ENCODE data around the gene PDE4A.

DNA sequence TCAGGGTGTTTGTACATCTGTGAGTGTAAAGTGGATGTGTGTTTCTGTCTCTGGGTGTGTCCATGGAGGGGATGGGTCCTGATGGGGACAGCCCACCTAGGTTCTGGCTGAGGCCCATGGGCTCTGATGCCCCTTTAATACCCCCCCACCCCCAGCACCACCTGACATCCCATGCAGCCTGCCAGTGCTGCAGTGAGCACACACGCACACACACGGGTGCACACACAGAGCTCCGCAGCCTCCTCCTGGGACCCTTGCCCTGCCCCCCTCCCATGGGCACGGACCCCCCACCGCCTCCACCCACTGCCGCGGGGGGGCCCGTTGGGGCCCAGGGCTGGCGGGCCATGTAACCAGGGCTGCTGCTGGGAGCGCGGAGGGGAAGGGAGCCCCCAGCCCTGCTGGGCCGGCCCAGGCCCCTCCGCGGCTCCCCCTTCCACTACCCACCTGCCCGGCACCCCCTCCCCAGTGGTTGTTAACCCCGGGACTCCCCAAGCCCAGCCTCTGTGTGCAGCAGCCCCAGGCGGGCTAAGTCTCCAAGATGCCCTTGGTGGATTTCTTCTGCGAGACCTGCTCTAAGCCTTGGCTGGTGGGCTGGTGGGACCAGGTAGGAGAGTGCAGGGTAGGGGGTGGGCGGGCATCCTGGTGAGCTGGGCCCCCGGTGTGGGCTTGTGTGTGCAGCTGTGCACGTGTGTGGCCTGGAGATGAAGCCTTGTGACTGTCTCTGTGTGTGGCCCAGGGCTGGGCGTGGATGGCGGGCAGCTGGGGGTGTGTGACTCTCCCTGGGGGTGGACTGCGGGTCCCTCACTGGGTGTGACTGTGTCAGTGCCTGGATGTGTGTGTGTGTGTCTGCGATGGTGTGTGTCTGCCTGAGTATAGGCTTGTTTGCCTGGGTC is 32.6 kb downstream of the PDE4A start:
- TF ChIP-seq, protein P1, sequence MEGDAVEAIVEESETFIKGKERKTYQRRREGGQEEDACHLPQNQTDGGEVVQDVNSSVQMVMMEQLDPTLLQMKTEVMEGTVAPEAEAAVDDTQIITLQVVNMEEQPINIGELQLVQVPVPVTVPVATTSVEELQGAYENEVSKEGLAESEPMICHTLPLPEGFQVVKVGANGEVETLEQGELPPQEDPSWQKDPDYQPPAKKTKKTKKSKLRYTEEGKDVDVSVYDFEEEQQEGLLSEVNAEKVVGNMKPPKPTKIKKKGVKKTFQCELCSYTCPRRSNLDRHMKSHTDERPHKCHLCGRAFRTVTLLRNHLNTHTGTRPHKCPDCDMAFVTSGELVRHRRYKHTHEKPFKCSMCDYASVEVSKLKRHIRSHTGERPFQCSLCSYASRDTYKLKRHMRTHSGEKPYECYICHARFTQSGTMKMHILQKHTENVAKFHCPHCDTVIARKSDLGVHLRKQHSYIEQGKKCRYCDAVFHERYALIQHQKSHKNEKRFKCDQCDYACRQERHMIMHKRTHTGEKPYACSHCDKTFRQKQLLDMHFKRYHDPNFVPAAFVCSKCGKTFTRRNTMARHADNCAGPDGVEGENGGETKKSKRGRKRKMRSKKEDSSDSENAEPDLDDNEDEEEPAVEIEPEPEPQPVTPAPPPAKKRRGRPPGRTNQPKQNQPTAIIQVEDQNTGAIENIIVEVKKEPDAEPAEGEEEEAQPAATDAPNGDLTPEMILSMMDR (IDR thresholded peaks at IDR 0.05), result no peak
- no peak for TF ChIP-seq POLR2A (IDR thresholded peaks at IDR 0.05)

Data from suprapubic skin (tissue), 3 donors.